HG03521 (cell line): ENCODE results near the gene SLC25A11.
"Not testable (repeated sequence)": the region's sequence is repeated elsewhere in the genome, so short reads cannot be mapped to it uniquely, and the experiment has no call there.

Source experiments
- ATAC-seq: cut with Tn5 transposase; IDR thresholded peaks from one replicate; pipeline ENCODE4 v1.9.1; 2021; ENCODE audit warnings: mild to moderate bottlenecking, moderate library complexity; ENCODE audit not compliant: unreplicated experiment

The SLC25A11 gene

DNA sequence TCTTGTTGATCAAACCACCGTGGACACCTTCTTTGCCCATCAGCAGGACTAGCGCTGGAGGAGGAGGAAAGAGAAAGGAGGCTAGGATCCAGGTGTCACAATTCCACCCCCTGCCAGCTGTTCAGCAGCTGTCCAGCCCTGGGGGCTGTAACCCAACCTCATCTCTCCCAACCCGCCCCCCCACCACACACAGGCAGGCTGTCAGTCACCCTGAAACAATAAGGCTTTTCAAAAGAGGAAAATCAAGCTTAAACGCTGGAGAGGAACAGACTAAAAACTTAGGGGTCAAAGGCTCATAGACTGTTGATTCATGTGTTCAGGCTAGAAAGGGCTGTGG lies 6.1 kb upstream of the SLC25A11 start:
- ATAC-seq, result no peak

- no peak for ATAC-seq
These were observed 5.5 kb upstream of the SLC25A11 start for GRCh38 chr17:4945176-4945943.

DNA sequence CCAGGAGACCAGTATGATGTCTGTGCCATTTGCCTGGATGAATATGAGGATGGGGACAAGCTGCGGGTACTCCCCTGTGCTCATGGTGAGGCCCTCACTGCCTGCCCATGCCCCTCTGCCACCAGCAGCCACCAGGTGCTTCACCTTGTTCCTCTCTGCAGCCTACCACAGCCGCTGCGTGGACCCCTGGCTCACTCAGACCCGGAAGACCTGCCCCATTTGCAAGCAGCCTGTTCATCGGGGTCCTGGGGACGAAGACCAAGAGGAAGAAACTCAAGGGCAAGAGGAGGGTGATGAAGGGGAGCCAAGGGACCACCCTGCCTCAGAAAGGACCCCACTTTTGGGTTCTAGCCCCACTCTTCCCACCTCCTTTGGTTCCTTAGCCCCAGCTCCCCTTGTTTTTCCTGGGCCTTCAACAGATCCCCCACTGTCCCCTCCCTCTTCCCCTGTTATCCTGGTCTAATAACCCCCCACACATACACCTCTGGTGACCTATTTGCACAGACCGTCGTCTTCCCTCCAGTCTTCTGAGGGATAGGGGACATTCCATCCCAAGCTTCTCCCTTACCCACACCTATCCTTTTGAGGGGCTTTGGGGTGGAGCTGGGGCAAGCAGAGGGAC lies 4.8 kb upstream of the SLC25A11 start:
- ATAC-seq, result no peak

- ATAC-seq, result no peak
These were observed 4.3 kb upstream of the SLC25A11 start for GRCh38 chr17:4944163-4944553.

- no peak for ATAC-seq
These were observed 3.1 kb upstream of the SLC25A11 start for GRCh38 chr17:4942760-4943508.

DNA sequence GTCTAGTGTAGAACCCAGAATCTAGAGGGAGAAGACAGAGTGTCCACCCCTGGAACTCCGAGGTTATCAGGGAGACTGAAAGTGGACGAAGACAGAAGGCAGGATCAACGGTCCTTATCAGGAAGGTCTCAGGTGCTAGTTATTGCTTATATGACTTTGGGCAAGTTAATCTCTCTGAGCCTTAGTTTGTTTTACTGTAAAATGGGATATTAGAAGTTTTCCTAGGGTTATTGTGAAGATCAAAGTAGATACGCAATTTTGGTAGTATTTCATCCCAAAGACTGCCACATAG lies 1.4 kb upstream of the SLC25A11 start:
- no peak for ATAC-seq

- ATAC-seq, result no peak
These were observed 891 bp upstream of the SLC25A11 start for GRCh38 chr17:4940555-4941318.

DNA sequence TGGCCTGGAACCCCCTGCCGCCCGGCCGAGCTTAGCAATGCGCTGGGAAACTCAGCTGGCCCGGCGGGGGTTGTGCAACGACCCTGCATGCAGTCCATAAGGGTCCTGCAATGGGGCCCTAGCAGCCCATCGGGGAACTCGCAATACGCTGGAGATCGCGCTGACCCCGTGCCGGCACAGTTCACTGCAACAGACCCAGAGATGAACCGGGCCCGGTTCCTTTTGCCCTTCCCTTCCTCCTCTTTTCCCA lies 375 bp downstream of the SLC25A11 start:
- ATAC-seq, result no peak

DNA sequence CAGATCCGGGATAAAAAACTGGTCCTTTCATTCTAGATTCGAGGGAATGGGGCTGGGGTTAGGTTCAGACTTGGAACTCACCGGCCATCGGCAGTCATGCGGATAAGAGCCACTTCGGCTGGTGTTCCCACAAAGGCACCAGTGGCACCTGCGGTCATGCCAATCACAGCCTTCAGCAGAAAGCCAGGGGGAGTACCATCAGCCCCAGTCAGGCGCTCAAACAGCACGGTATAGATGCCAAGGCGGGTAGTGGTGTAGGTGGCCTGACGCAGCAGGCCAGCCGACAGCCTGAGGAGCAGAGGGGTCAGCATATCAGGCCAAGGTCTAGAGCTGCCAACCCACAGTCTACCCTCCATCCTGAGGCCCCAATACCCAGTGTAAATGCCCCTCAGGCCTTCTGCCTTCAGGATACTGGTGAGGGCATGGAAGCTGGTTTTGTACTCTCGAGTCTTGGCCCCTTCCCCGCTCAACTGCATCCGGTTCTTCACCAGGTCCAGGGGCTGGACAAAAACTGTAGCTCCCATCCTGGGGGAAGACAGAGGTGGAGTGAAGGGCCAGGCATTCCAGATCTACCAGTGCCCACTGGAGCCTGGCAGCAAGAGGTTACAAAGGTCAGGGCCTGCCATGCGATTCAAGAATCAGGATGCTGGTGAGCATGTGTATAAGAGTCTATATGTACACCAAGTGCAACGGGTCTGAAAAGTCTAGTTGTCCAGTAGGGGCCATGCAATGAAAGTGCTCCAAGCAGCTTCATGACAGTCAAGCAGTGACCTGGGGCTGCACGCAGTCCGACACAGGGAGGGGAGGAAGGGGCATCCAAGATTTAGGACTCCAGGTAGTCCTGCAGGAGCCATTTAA lies 929 bp downstream of the SLC25A11 start:
- ATAC-seq, result no peak

- ATAC-seq, result no peak
These were observed 1.8 kb downstream of the SLC25A11 start for GRCh38 chr17:4938069-4938491.

GRCh38 chr17:4937553-4937952 lies 2.3 kb downstream of the SLC25A11 start:
- no peak for ATAC-seq

DNA sequence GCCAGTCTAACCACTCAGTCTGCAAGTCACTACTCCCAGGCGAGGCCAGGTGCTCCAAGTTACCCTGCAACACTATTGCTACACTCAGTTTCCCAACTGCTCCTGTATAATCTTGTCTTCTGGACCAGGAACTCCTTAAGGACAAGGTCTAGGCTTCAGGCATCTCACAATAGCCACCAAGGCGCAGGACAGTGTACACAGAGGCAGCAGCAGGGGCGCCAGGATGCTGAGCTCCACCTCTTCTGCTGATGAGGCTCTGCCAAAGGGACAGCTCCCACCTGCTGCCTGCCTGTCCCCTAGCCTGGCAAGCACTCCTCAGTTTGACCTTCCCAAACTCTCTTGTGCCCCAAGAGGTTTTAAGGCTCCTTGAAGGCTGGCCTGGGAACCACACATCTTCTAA lies 3.4 kb downstream of the SLC25A11 start:
- no peak for ATAC-seq

- no peak for ATAC-seq
These were observed 4.2 kb downstream of the SLC25A11 start for GRCh38 chr17:4935650-4936049.

- no peak for ATAC-seq
These were observed 5.5 kb downstream of the SLC25A11 start for GRCh38 chr17:4934173-4934979.

GRCh38 chr17:4933646-4934045 lies 6.2 kb downstream of the SLC25A11 start:
- no peak for ATAC-seq

GRCh38 chr17:4932756-4933155 lies 7.1 kb downstream of the SLC25A11 start:
- no peak for ATAC-seq

GRCh38 chr17:4931963-4932362 lies 7.9 kb downstream of the SLC25A11 start, which contains the start of gene GP1BA:
Gene GP1BA (plus strand): TSS chr17:4932277. CDS start chr17:4932605, 328 bp downstream.
- ATAC-seq, result no peak

GRCh38 chr17:4928881-4929280 lies 11.0 kb downstream of the SLC25A11 start:
- ATAC-seq, result no peak

- not testable (repeated sequence) for ATAC-seq
These were observed 13.1 kb downstream of the SLC25A11 start for GRCh38 chr17:4926577-4927335.
